Astrocyte (in vitro differentiated cells and primary cell): ENCODE measurements around the gene RBPJ.

ENCODE experiments used
- EZH2 ChIP-seq: IDR thresholded peaks from 2 replicates; pipeline ENCODE4 v1.6.1; 2012; ENCODE audit warnings: mild to moderate bottlenecking, low read length, inconsistent platforms; ENCODE audit not compliant: insufficient read depth
- TF ChIP-seq, protein P1 (sequence below): IDR thresholded peaks from 2 replicates; pipeline ENCODE4 v1.5.1; 2011; ENCODE audit warnings: low read depth, mild to moderate bottlenecking, inconsistent platforms, low read length, moderate library complexity; ENCODE audit not compliant: insufficient read depth

DNA sequence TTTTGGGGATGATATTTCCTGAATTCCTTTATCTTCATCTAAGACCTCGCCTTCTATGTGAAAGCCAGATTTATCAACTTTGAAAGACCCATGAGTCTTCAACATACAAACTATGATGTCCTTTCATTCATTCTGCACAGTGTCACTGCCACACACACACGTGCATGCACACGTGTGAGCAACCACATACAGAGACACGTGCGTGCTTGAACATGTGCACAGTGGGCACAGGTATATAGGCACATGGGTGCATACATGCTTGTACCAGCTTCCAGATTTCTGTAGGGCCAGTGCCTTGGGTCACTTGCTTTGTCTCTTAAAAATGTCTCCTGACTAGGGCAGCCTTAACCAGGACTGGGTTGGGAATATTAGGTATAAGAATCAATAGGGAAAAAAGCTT, 49.1 kb upstream of the RBPJ start:
- TF ChIP-seq, protein P1, sequence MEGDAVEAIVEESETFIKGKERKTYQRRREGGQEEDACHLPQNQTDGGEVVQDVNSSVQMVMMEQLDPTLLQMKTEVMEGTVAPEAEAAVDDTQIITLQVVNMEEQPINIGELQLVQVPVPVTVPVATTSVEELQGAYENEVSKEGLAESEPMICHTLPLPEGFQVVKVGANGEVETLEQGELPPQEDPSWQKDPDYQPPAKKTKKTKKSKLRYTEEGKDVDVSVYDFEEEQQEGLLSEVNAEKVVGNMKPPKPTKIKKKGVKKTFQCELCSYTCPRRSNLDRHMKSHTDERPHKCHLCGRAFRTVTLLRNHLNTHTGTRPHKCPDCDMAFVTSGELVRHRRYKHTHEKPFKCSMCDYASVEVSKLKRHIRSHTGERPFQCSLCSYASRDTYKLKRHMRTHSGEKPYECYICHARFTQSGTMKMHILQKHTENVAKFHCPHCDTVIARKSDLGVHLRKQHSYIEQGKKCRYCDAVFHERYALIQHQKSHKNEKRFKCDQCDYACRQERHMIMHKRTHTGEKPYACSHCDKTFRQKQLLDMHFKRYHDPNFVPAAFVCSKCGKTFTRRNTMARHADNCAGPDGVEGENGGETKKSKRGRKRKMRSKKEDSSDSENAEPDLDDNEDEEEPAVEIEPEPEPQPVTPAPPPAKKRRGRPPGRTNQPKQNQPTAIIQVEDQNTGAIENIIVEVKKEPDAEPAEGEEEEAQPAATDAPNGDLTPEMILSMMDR = no peak
- no peak for TF ChIP-seq EZH2
